Immature natural killer cell (primary cell): ENCODE measurements around the gene PPM1E. TPM values are rescaled to one million over a fixed set of nuclear protein-coding genes. Genes with fewer than 3 reads are reported as not detected.
"Not testable (repeated sequence)": the region's sequence is repeated elsewhere in the genome, so short reads cannot be mapped to it uniquely, and the experiment has no call there.

Experiments used
- DNase-seq, 3 donors: peaks; one replicate each; pipeline ENCODE4 v3.0.0; 2022; ENCODE audit warnings: mixed read lengths in 1 of 3
- H3K27ac Mint-ChIP-seq, 6 donors: one replicate each; pipeline ENCODE4 v1.8.0; 2020; ENCODE audit warnings: mixed read lengths in 6 of 6, mild to moderate bottlenecking in 5 of 6, inconsistent platforms in 4 of 6, moderate library complexity in 3 of 6
- H3K27me3 Mint-ChIP-seq, 3 donors: one replicate each; pipeline ENCODE4 v1.8.0; 2020 to 2021; ENCODE audit warnings: low read depth in 3 of 3, mild to moderate bottlenecking in 3 of 3, mixed read lengths in 3 of 3, moderate library complexity in 3 of 3, inconsistent platforms in 1 of 3
- H3K36me3 Mint-ChIP-seq, 3 donors: one replicate each; pipeline ENCODE4 v1.8.0; 2020; ENCODE audit warnings: mixed read lengths in 3 of 3, inconsistent platforms in 2 of 3, mild to moderate bottlenecking in 2 of 3
- H3K4me1 Mint-ChIP-seq, 2 donors: one replicate each; pipeline ENCODE4 v1.8.0; 2020; ENCODE audit warnings: inconsistent platforms in 2 of 2, mild to moderate bottlenecking in 2 of 2, mixed read lengths in 2 of 2, moderate library complexity in 1 of 2
- H3K4me3 Mint-ChIP-seq, 5 donors: one replicate each; pipeline ENCODE4 v1.8.0; 2020; ENCODE audit warnings: mild to moderate bottlenecking in 5 of 5, mixed read lengths in 5 of 5, inconsistent platforms in 3 of 5, moderate library complexity in 3 of 5
- H3K9me3 Mint-ChIP-seq, 6 donors: one replicate each; pipeline ENCODE4 v1.8.0; 2020; ENCODE audit warnings: mild to moderate bottlenecking in 6 of 6, mixed read lengths in 6 of 6, inconsistent platforms in 4 of 6, moderate library complexity in 3 of 6
- polyA plus RNA-seq, 3 donors: library from polyadenylated mRNA; unstranded; fragments of 300-500 nt; fragmentation: Illumina TruSeq; gene quantifications; one replicate each; pipeline ENCODE4 v1.2.3, GENCODE V29; 2021

PPM1E gene
- polyA plus RNA-seq, 3 donors from 2014 or later, result not detected

GRCh38 chr17:58832514-58832913 lies 76.9 kb downstream of the PPM1E start:
- Mint-ChIP-seq H3K4me1 (no peaks in the 10 kb centered on the region), H3K4me3 (no peak overlapping the region), H3K27ac (no peak overlapping the region), H3K27me3 (peaks cover 2 to 9% (median 6%) of the 10 kb centered on the region in 3 donors), H3K36me3 (no peaks in the 10 kb centered on the region), H3K9me3 (peaks cover 0 to 1% (median 0%) of the 10 kb centered on the region in 6 donors)
- no peak for DNase-seq

GRCh38 chr17:58837699-58838098 lies 82.0 kb downstream of the PPM1E start:
- no peak overlapping the region for H3K4me3 Mint-ChIP-seq
- no peaks in the 10 kb centered on the region for H3K36me3 Mint-ChIP-seq
- DNase-seq, result no peak
- H3K27ac Mint-ChIP-seq, result no peak overlapping the region
- no peaks in the 10 kb centered on the region for H3K9me3 Mint-ChIP-seq
- no peaks in the 10 kb centered on the region for H3K4me1 Mint-ChIP-seq
- H3K27me3 Mint-ChIP-seq, result peaks cover 0 to 8% (median 2%) of the 10 kb centered on the region in 3 donors

GRCh38 chr17:58840820-58841612 lies 85.4 kb downstream of the PPM1E start:
- no peaks in the 10 kb centered on the region for H3K36me3 Mint-ChIP-seq
- H3K9me3 Mint-ChIP-seq, result no peaks in the 10 kb centered on the region
- no peak for DNase-seq
- H3K4me1 Mint-ChIP-seq, result no peaks in the 10 kb centered on the region
- peaks cover 0 to 6% (median 2%) of the 10 kb centered on the region in 3 donors for H3K27me3 Mint-ChIP-seq
- no peak overlapping the region for H3K27ac Mint-ChIP-seq
- no peak overlapping the region for H3K4me3 Mint-ChIP-seq

- H3K36me3 Mint-ChIP-seq, H3K9me3 Mint-ChIP-seq, H3K27ac Mint-ChIP-seq, H3K4me1 Mint-ChIP-seq, H3K4me3 Mint-ChIP-seq, DNase-seq: not testable (repeated sequence)
- peaks cover 0 to 14% (median 4%) of the 10 kb centered on the region in 3 donors for H3K27me3 Mint-ChIP-seq
These were observed 90.8 kb downstream of the PPM1E start for GRCh38 chr17:58846413-58846812.

GRCh38 chr17:58850106-58850505 lies 94.5 kb downstream of the PPM1E start:
- not testable (repeated sequence) for H3K4me3 Mint-ChIP-seq, H3K27ac Mint-ChIP-seq, H3K9me3 Mint-ChIP-seq, H3K36me3 Mint-ChIP-seq, H3K4me1 Mint-ChIP-seq, DNase-seq
- peaks cover 5 to 14% (median 6%) of the 10 kb centered on the region in 3 donors for H3K27me3 Mint-ChIP-seq

DNA sequence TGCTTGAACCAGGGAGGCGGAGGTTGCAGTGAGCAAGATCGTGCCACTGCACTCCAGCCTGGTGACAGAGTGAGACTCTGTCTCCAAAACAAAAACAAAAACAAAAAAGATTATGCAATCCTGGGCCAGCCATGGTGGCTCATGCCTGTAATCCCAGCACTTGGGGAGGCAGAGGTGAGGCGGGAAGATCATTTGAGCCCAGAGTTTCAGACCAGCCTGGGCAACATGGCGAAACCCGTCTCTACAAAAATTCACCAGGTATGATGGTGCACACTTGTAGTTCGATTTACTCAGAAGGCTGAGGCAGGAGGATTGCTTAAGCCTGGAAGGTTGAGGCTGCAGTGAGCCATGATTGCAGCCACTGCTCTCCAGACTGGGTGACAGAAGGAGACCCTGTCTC lies 109.6 kb downstream of the PPM1E start:
- Mint-ChIP-seq H3K27me3 (peaks cover 1 to 5% (median 2%) of the 10 kb centered on the region in 3 donors), H3K9me3 (no peaks in the 10 kb centered on the region), H3K36me3 (no peaks in the 10 kb centered on the region), H3K27ac (no peak overlapping the region), H3K4me1 (no peaks in the 10 kb centered on the region), H3K4me3 (no peak overlapping the region)
- DNase-seq, result no peak

DNA sequence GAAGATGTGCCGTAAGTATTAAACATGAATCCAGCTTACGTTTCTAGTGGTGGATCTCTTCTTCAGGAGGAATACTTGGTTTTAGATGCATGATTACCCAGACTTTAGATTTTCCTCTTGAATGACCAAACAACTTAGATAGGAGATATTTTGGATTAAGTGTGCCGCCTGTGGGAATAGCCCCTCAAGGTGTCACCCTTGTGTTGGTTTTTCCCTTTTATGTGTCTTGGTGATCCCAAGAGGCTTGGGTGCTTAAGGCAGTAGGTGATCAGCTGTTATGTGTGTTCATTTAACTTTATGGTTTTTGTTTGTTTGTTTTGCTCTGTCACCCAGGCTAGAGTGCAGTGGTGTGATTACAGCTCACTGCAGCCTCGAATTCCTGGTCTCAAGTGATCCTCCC lies 115.1 kb downstream of the PPM1E start:
- DNase-seq, result no peak
- Mint-ChIP-seq H3K4me1 (no peaks in the 10 kb centered on the region), H3K27ac (no peak overlapping the region), H3K4me3 (no peak overlapping the region), H3K27me3 (peaks cover 0 to 2% (median 0%) of the 10 kb centered on the region in 3 donors), H3K9me3 (no peaks in the 10 kb centered on the region), H3K36me3 (no peaks in the 10 kb centered on the region)

GRCh38 chr17:58873926-58874325 lies 118.3 kb downstream of the PPM1E start:
- Mint-ChIP-seq H3K27ac (no peak overlapping the region), H3K9me3 (no peaks in the 10 kb centered on the region), H3K4me1 (no peaks in the 10 kb centered on the region), H3K36me3 (no peaks in the 10 kb centered on the region), H3K27me3 (peaks cover 0 to 2% (median 0%) of the 10 kb centered on the region in 3 donors), H3K4me3 (no peak overlapping the region)
- DNase-seq, result no peak

DNA sequence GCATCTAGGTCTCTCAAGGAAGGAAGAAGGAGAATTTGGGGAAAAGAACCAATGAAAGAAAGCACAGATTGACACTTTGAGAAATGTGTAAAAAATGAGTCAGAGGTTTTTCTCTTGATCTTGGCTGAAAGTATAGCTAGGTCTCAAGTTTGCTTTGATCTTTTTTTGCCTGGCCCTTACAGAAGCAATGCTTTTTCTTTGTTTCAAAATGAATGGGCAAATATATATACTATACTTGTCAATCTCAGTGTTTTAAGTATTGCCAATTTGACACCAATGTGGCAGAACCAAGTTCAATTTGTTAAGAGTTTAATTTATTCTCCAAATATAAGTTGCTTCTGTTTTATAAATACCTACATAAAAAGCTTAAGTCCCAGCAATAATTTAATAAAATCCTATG lies 119.6 kb downstream of the PPM1E start:
- H3K4me1 Mint-ChIP-seq, result no peaks in the 10 kb centered on the region
- H3K4me3 Mint-ChIP-seq, result no peak overlapping the region
- no peak overlapping the region for H3K27ac Mint-ChIP-seq
- no peak for DNase-seq
- H3K9me3 Mint-ChIP-seq, result no peaks in the 10 kb centered on the region
- H3K36me3 Mint-ChIP-seq, result no peaks in the 10 kb centered on the region
- peaks cover 0 to 2% (median 1%) of the 10 kb centered on the region in 3 donors for H3K27me3 Mint-ChIP-seq

GRCh38 chr17:58884161-58884560 lies 128.5 kb downstream of the PPM1E start:
- Mint-ChIP-seq H3K4me3 (no peak overlapping the region), H3K27ac (no peak overlapping the region), H3K27me3 (peaks cover 0 to 14% (median 4%) of the 10 kb centered on the region in 3 donors), H3K36me3 (no peaks in the 10 kb centered on the region), H3K9me3 (no peaks in the 10 kb centered on the region), H3K4me1 (no peaks in the 10 kb centered on the region)
- no peak for DNase-seq

GRCh38 chr17:58886514-58886913 lies 130.9 kb downstream of the PPM1E start:
- Mint-ChIP-seq H3K4me1 (no peaks in the 10 kb centered on the region), H3K27me3 (peaks cover 0 to 14% (median 0%) of the 10 kb centered on the region in 3 donors), H3K36me3 (no peaks in the 10 kb centered on the region), H3K27ac (no peak overlapping the region), H3K9me3 (no peaks in the 10 kb centered on the region), H3K4me3 (no peak overlapping the region)
- DNase-seq, result no peak

DNA sequence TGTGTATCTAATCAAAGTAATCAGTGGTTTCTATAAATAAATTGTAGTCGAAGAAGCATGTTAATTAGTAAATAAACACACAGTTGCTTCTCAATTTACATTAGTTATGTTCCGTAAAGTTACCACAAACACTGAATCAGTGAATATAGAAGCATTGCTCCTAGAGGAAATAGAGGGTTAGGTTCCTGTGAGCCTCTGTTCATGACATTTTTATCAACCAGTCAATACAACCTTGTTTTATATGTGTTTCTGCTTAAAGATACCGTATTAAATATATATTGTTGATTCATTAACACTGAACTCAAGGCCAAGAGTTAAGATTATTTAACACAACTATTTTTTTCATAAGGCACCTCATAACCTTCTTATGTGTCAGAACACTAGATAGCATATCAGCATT lies 134.3 kb downstream of the PPM1E start:
- no peak for DNase-seq
- Mint-ChIP-seq H3K4me3 (no peak overlapping the region), H3K4me1 (no peaks in the 10 kb centered on the region), H3K27me3 (peaks cover 0 to 20% (median 0%) of the 10 kb centered on the region in 3 donors), H3K27ac (no peak overlapping the region), H3K9me3 (peaks cover 0 to 3% (median 0%) of the 10 kb centered on the region in 6 donors), H3K36me3 (no peaks in the 10 kb centered on the region)

DNA sequence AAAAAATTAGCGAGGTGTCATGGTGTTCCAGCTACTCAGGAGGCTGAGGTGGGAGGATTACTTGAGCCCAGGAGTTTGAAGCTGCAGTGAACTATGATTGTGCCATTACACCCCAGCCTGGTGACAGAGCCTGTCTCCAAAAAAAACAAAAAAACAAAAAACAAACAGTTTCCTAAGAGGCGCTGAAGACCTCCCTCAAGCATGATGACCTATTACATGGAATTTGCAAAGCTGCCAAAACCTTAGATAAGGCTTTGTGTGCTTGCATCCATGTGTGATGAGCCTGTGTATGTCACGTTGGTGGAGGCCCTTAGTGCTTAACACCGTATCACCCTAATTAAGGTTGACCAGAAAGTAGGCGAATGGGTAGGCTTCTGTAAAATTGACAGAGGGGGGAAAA lies 143.5 kb downstream of the PPM1E start:
- no peak overlapping the region for H3K4me3 Mint-ChIP-seq
- no peaks in the 10 kb centered on the region for H3K4me1 Mint-ChIP-seq
- peaks cover 0 to 3% (median 0%) of the 10 kb centered on the region in 6 donors for H3K9me3 Mint-ChIP-seq
- H3K27me3 Mint-ChIP-seq, result peaks cover 0 to 15% (median 2%) of the 10 kb centered on the region in 3 donors
- DNase-seq, result no peak
- no peaks in the 10 kb centered on the region for H3K36me3 Mint-ChIP-seq
- H3K27ac Mint-ChIP-seq, result no peak overlapping the region

DNA sequence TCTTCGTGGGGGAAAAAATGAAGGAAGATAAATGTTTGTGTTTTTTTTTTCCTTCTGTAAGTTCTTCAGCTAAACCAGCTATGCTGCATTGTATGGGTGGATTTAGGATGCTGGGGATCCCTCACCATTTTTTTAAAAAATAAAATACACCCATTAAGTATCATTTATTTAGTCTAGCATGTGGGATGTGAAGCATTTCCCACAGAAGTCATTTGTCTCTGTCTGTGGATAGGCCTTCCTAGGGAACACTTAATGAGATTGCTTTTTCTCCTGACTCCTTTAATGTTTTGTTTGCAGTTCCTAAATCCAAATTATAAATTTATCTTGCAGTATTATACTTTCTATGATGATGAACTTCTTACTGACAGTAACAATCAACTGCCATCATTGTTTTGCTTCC lies 146.7 kb downstream of the PPM1E start:
- H3K4me1 Mint-ChIP-seq, result no peaks in the 10 kb centered on the region
- peaks cover 3 to 15% (median 4%) of the 10 kb centered on the region in 6 donors for H3K9me3 Mint-ChIP-seq
- peaks cover 2 to 13% (median 4%) of the 10 kb centered on the region in 3 donors for H3K27me3 Mint-ChIP-seq
- DNase-seq, result no peak
- no peak overlapping the region for H3K4me3 Mint-ChIP-seq
- H3K36me3 Mint-ChIP-seq, result peaks cover 0 to 3% (median 0%) of the 10 kb centered on the region in 3 donors
- no peak overlapping the region for H3K27ac Mint-ChIP-seq
